GM18873 (cell line): ENCODE results near the gene NT5C3B.
"Not testable (repeated sequence)": the region's sequence is repeated elsewhere in the genome, so short reads cannot be mapped to it uniquely, and the experiment has no call there.

Experiments
- ATAC-seq: cut with Tn5 transposase; IDR thresholded peaks from one replicate; pipeline ENCODE4 v1.9.1; 2021; ENCODE audit warnings: mild to moderate bottlenecking, moderate library complexity, moderate number of reproducible peaks; ENCODE audit not compliant: unreplicated experiment, low FRiP score

Gene NT5C3B

DNA sequence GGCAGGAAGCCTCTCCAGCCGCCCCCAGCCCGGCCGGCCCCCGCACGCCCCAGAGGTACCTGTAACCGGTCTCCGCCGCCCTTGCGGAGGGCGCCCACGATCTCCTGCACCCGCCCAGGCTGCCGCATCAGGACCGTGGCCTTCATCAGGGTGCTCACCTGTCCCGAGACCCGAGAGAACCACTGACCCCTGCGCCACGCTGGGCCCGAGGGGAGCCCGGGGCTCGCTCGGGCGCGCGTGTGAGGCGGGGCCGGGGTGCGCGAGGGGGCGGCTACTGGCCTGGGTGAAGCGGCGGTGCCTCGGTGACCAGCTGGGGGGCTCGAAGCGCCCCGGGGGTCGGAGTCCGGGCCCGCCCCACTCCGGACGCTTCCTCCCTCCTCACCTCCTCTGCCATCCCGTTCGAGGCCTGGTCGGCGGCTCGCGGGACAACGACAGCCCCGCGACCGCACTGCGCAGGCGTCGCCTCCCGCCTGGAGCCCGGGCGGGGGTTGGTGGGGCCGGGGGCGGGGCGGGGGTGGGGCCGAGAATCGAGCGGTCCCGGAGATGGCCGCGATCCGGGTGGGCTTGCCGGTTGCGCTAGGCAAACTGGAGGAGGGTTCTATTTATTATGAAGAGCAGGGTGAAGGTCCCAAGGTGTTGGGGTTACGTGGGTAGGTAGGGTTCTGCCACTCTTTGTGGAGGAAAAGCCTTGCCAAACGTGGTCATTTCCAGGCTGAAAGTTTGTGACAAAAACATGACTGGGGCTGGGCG, at the start of gene NT5C3B:
Gene NT5C3B (minus strand): TSS at position 433 of the 750 bp plus-strand sequence. CDS start 39 bp downstream, at position 394.
- no peak for ATAC-seq

DNA sequence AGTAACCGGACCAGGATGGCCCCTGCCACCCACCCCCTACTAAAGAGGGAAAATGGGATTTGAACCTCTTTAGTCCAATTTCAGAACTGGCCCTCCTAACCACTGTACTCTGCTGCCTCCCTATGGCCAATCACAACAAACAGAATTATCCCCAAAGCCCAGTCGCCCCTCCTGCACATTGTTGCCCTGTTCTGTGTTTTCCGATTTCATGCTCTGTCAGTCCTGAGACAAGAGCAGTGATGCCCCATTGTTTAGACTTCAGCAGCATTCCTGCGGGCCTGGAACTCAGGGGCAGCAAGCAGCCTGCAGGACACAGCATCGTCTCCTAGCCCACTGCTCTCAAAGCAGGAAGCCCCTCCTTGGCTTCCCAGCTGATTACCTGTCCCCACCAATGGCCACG, 49.7 kb upstream of the NT5C3B start:
- ATAC-seq: no peak

DNA sequence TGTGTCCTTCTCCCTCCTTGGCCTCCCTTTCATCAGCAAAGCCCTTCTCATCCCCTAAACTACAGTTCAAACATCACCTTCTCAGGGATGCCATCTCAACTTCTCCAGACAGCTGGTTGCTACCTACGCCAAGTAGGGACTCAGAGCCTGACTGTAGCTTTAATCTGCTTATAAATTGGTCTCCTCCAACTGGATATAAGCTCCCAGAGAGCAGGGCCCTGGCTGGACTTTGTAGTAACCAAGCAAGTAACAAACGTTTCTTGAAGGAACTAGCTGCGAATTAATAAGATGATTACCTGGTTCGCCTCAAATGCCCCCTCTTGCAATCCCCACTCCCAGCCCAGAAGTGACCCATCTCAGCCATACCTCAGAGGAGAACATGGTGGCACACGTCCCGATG, 46.7 kb upstream of the NT5C3B start:
- no peak for ATAC-seq

DNA sequence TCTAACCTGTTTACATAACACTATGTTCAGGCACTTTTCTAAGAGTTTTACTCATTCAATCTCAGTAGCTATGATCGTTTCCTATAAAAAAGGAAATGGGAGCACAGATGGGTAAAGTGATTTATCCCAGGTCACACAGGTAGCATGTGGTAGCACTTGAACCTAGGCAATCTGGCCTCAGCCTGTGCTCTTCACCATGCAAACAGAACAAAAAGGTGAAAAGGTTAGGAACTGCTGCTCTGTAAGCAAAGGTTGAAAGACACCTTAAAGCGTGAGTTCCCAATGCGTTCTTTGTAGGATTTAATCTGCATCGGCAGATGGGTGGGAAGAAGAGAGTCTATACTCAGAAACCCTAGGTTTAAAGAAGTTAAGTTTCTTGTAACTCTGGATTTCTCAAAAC, 44.1 kb upstream of the NT5C3B start:
- no peak for ATAC-seq

DNA sequence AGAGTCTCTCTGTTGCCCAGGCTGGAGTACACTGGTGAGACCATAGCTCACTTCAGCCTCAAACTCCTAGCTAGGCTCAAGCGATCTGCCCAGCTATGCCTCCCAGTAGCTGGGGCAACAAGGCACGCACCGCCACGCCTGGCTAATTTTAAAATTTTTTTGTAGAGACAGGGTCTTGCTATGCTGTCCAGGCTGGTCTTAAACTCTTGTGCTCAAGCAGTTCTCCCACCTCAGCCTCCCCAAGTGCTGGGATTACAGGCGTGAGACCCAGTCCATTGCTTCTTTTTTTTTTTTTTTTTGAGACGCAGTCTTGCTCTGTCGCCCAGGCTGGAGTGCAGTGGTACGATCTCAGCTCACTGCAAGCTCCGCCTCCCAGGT, 38.2 kb upstream of the NT5C3B start:
- ATAC-seq: not testable (repeated sequence)

DNA sequence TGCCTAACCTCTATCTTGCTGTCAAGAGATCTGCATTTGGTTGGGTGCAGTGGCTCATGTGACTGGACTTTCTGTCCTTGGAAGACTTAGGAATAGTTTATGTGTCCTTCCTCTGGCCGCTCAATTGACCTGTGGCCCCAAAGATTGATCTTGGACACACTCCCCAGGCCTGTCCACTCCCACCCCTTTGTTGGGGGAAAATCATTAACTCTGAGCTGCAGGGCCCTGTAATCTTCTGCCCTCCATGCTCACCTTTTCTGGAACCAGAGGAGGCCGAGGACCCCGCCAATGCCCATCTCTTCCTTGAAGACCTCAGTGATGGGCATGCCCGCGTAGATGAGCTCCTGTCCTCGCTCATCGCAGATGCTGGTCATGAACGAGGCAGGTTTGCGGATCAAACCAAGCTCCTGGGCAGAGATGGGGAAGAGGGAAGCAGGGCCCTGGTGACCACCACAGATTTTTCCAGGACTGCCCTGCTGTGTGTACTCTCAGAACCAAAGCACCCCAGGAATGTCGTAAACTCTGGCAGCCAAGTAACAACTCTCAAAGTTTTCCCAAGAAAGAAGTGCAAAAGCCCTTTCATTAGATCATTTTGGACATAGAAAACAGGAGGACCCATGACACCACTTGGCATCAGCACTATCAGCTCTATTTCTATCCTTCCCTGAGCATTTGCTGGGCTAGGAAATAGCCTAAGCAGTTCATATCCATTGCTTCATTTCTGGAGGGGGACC, 37.7 kb upstream of the NT5C3B start:
- ATAC-seq: no peak

DNA sequence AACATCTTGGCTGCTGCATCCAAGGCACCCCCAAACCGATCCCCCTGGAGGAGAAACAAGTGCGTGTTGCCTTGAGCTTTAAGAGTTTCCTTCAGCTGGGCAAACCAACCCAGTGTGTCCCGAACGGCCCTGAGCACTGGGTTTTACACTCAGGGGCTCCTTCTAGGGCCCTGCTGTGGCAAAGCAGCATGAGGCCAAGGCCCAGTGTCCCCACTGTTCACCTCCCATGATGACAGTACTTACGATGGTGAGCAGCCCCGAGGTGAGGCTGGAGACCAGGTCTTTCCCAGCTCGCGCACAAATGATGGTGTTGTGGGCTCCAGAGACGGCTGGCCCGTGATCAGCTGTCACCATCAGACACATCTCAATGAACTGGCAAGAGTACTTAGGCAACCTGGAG, 35.8 kb upstream of the NT5C3B start:
- no peak for ATAC-seq

DNA sequence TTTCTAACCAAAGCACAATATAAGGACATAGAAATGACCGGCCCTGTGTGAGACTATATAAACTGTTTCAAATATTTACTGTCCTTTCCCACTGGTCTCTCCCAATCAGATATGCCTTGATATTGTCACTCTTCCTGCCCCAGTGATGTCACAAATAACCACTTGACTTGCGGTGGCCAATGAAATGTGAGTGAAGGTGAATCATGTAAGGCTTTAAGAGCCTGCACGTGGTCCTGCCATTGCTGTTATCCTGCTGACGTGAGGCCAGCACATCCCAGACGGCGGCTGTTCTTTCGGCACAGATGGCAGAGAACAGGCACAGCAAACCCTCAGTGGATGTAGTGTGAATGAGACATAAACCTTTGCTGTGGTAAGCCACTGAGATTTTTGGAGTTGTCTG, 34.6 kb upstream of the NT5C3B start:
- ATAC-seq: no peak

DNA sequence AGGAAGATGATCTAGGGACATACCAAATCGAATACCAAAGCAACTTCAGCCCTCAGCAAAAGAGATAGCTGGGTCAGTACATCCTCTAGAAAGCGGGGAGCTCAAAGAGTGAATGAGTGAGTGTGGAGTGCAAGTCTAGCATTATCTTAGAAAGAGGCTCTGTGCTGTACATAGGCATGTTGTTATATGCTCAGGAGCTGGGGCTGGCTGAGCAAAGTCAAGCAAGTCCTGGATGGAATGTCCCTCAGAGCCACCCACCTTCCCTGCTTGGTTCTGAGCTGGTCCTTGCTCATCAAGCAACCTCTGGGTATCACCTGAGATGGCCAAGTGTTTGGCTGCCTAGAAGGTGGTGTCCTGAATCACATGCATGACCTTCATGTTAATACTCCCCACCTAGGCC, 34.1 kb upstream of the NT5C3B start:
- no peak for ATAC-seq

DNA sequence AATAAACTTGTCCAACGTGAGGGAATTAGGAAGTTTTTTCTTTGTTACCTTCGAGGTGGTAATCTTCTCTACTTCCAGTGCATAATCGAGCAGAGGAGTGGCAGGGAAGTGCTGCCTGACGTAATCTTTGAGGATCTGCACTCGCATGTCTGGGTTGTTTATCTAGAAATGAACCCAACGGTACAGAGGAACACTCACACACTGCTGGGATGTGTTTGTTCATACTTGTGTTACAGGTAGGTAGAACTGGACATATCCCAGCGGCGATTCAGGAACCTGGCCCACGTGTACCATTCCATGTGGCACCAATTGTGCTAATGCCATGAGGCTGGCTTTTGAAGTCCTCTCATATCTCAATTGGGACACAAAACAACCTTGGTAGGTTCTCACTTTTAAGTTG, 33.4 kb upstream of the NT5C3B start:
- no peak for ATAC-seq

DNA sequence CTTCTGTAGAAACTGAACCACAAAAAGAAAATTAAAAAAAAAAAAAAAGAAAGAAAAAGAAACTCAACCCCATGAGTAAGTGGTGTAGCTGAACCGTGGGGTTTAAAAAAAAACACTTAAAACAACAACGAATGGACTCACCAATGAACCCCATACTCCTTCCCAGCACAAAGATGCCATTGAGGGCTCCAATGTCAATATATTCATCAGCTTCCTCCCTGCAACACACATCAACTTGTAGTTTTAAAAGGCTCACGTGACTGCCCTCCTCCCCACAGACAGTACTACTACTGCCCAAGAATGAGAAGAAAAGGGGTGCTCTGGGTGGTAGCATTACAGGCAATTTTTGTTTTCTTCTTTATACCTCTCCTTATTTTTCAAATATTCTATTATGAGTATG, 32.5 kb upstream of the NT5C3B start:
- ATAC-seq: no peak

DNA sequence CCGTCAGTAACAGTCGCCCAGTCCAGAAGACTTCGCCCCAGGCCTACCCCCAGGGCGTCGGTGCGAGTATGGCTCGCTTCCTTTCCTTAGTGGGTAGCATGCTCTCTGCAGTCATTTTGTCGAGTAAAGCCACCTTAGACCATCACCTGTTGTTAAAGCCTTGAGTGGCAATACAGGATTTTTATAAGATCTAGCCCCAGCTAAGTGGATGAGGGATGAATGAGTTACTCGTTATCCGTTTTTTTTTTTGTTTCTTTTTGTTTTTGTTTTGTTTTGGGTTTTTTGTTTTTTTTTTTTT, 29.5 kb upstream of the NT5C3B start:
- no peak for ATAC-seq

DNA sequence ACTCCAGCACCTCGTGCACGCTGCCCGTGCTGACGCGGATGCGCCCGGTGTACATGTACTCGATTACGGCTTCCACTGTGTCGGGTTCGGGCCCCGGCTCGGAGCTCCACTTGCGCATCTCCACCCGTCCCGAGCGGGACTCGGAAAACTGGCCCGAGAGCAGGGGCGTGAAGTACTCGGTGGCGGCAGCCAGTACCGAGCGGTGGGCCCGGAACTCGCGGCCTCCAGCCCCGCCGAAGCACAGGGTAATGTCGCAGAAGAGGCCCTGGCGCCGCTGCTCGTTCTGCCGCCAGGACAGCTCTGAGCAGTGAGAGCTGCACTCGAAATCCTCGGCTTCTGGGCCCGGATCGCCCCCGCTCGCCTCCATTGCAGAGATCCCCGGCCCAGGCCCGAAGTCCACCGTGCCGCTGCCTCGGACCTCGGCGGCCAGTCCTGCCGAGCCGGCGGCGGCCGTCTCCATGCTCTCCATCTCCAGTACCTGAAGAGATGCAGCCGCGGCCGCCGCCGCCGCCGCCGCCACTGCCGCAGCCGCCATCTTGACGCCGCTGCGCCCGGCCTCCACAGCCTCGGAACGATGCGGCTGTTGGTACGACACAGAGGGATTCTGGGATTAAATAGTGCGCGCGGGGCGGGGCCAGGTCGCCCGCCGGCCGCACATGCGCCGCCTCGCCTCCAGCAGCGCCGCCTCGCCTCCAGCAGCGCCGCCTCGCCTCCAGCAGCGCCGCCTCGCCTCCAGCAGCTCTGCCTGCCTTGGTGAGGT, 29.0 kb upstream of the NT5C3B start, which contains the start of gene KLHL11:
Gene KLHL11 (minus strand): TSS at position 588 of the 760 bp plus-strand sequence. CDS start 53 bp downstream, at position 535.
- ATAC-seq: peak; percentile 80

DNA sequence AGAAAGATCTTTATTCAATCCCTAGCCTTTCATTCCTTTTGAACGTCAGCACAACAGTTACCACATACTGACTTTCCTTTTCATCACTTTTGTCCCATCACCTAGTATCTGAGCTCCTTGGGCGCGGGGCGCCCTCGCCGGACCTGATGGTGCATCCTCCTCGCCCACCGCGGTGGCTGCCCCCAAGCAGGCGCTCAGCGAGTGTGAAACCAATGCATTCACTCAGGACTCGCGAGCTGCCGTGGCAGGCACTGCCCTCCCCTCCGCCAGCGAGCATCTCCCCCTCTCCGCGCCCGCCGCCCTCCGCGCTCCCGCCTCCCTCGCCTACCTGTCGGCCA, 28.4 kb upstream of the NT5C3B start:
- ATAC-seq: peak; percentile 23

DNA sequence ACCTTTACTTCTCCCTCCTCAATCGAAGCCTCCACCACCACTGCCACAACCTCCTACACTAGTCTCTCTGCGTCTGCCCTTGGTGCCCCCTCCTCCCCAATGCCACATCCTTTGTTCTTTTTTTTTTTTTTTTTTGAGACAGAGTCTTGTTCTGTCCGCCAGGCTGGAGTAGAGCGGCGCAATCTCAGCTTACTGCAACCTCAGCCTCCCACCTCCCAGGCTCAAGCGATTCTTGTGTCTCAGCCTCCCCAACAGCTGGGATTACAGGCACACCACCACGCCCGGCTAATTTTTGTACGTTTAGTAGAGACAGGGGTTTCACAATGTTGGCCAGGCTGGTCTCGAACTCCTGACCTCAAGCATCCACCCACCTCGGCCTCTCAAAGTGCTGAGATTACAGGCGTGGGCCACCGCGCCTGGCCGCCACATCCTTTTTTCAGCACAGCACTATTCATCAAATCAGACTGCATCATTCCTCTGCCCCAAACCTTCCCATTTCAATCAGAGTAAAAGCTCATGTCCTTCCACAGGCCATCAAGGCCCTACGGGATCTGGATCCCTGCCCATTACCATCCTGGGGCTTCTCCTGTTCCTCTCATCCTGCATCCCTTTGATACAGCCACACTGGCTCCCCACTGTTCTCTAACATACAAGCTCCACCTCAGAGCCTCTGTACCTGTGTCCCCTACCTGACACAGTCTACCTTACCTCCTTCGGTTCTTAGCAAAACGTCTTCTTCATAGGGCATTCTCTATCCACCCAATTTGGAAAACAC, 27.2 kb upstream of the NT5C3B start:
- no peak for ATAC-seq

DNA sequence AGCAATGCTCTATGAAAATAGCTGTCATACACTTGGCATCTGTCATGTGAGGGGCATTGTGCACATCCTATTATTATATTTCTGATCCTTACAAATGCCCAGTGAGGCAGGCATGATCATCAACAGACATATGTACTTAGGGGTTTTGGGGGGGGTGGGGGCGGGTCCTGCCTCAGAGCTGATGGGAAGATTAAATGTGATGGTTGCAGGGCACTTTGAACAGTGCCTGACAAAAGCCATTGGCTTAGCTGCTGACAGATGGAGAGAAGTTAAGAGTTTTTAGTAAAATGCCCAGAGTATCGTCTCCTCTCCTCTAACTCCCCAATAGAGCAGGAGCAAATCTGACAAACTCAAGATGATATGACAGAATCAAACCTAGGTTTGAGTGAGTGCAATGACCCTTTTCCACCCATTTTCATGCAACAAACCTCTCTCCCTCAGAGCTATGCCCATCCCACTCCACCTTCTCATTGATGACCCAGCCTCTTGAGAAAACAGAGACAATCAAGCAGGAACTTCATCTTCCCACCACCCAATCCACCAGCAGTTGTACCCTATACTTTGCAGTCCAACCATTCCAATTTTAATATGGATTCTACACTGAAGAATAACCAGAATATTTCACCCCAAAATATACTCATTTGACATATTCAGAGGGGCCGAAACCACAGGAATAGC, 24.4 kb upstream of the NT5C3B start:
- no peak for ATAC-seq

DNA sequence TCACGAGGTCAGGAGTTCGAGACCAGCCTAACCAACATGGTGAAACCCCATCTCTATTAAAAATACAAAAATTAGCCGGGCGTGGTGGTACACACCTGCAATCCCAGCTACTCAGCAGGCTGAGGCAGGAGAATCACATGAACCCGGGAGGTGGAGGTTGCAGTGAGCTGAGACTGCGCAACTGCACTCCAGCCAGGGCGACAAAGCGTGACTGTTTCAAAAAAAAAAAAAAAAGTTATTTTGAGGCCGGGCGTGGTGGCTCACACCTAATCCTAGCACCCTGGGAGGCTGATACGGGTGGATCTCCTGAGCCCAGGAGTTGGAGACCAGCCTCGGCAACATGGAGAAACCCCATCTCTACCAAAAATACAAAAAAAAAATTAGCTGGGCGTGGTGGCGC, 15.3 kb upstream of the NT5C3B start:
- ATAC-seq: not testable (repeated sequence)

DNA sequence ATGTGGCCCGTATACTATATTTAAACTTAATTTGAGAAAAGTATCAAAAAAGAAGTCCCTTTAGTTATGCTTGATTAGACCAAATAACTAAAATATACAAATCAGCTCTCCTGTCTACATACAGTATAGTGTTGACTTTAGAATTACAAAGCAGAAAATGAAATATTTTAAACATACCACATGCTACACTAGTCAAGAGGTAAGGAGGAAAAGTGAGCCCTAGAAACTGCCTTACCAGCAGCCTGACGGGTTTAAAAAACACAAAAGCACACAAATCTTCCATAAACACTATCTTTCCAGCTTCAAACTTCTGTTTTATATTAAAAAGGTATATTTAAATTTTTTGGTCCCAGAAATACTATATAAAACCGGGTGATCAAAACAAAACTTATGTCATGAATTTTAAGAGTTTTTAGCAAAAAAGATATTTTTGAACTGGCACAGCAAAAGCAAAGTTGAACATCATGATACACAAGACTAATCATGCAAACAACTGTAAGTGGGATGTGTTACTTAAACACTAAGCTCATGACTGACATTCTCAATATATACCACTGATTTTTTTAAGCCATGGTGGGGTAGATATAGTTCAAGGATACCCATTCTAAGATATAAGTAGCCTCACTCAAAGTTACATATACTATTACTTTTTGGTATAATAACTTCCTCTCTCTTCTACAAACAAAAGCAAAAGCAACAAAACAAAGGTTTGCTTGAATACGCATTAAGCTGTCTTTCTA, 13.4 kb upstream of the NT5C3B start:
- no peak for ATAC-seq

DNA sequence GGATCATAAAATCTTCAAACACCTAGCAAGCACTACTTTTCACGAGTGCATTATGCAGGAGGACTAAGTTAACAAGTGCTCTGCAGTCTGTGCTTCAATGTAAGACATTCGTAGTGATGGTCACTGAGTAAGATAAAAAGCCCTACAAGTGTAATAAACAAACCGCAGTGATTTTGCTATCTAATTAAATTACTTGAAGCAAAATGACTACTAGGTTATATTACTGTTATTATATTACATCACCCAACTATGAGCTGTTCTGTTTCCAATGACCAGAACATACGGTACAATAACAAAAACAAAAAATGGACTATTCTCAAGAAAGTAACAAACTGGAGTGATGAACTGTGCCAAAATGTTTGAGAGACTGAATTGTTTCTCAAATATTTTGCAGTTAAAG, 12.8 kb upstream of the NT5C3B start:
- no peak for ATAC-seq

DNA sequence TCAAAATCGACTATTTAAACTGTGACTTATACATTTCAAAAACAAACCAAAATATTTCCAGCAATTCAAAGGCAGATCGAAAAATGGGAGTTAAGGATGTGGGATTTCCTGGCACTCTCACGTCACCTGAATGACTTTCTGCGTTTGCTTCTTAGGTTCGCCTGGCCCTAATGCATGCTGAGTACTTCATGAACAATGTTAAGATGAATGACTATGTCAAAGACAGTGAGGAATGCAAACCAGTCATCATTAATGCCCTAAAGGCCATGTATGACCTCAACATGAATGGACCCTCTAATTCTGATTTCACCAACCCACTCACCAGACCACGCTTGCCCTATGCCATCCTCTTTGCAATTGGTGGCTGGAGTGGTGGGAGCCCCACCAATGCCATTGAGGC, 8.9 kb upstream of the NT5C3B start:
- no peak for ATAC-seq
